HG03521 (cell line): ENCODE measurements around the gene PCDHB16.
"Not testable (repeated sequence)": the region's sequence is repeated elsewhere in the genome, so short reads cannot be mapped to it uniquely, and the experiment has no call there.

Experiments
- ATAC-seq: cut with Tn5 transposase; IDR thresholded peaks from one replicate; pipeline ENCODE4 v1.9.1; 2021; ENCODE audit warnings: mild to moderate bottlenecking, moderate library complexity; ENCODE audit not compliant: unreplicated experiment

The PCDHB16 gene

DNA sequence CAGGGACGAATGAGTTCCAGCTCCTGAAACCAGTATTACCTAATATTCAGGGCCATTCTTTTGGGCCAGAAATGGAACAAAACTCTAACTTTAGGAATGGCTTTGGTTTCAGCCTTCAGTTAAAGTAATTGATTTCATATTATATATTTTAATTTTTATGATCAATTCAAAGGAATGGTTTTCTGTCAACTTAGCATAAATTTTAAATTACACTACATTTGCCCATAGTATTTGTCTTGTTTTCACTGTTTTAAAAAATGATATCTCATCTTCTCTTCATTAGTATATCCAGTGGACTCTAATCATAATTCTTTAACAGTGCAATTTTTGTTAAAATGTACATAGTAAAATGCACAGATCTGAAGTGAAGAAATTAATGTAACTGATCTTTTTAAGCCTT lies 1.9 kb upstream of the PCDHB16 start:
- ATAC-seq, result no peak

DNA sequence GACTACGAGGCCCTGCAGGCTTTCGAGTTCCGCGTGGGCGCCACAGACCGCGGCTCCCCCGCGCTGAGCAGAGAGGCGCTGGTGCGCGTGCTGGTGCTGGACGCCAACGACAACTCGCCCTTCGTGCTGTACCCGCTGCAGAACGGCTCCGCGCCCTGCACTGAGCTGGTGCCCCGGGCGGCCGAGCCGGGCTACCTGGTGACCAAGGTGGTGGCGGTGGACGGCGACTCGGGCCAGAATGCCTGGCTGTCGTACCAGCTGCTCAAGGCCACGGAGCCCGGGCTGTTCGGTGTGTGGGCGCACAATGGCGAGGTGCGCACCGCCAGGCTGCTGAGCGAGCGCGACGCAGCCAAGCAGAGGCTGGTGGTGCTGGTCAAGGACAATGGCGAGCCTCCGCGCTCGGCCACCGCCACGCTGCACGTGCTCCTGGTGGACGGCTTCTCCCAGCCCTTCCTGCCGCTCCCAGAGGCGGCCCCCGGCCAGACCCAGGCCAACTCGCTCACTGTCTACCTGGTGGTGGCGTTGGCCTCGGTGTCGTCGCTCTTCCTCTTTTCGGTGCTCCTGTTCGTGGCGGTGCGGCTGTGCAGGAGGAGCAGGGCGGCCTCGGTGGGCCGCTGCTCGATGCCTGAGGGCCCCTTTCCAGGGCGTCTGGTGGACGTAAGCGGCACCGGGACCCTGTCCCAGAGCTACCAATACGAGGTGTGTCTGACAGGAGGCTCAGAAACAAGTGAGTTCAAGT lies 2.1 kb downstream of the PCDHB16 start:
- ATAC-seq, result not testable (repeated sequence)

DNA sequence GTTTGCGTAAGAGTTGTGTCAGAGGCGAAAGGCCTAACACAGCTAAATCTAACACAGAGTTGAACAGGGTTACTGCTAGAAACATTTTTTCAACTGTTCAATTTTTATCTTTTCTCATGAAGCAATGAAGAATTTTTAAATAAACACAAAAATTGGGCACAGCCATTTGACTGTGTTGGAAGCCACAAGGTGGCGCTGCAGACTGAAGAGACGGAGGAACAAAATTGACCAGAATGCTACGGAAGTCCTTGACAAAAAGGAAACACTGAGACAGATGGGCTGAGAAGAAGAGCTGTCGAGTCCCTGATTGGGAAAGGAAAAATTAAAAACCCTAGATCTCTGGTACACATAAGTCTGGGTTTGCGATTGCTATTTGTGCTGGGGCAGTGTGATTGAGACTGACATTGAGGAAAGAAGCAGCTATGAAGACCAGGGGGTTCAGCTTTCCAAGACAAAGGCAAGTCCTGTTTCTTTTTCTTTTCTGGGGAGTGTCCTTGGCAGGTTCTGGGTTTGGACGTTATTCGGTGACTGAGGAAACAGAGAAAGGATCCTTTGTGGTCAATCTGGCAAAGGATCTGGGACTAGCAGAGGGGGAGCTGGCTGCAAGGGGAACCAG lies 4.8 kb downstream of the PCDHB16 start, which contains the start of gene PCDHB9:
PCDHB9 (plus strand) TSS at position 265 of the 616 bp plus-strand sequence; CDS start at position 423, 158 bp downstream.
- no peak for ATAC-seq

DNA sequence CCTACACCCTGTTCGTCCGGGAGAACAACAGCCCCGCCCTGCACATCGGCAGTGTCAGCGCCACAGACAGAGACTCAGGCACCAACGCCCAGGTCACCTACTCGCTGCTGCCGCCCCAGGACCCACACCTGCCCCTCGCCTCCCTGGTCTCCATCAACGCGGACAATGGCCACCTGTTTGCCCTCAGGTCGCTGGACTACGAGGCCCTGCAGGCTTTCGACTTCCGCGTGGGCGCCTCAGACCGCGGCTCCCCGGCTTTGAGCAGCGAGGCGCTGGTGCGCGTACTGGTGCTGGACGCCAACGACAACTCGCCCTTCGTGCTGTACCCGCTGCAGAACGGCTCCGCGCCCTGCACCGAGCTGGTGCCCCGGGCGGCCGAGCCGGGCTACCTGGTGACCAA lies 6.5 kb downstream of the PCDHB16 start:
- not testable (repeated sequence) for ATAC-seq

DNA sequence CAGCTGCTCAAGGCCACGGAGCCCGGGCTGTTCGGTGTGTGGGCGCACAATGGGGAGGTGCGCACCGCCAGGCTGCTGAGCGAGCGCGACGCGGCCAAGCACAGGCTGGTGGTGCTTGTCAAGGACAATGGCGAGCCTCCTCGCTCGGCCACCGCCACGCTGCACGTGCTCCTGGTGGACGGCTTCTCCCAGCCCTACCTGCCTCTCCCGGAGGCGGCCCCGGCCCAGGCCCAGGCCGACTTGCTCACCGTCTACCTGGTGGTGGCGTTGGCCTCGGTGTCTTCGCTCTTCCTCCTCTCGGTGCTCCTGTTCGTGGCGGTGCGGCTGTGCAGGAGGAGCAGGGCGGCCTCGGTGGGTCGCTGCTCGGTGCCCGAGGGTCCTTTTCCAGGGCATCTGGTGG lies 6.9 kb downstream of the PCDHB16 start:
- not testable (repeated sequence) for ATAC-seq

DNA sequence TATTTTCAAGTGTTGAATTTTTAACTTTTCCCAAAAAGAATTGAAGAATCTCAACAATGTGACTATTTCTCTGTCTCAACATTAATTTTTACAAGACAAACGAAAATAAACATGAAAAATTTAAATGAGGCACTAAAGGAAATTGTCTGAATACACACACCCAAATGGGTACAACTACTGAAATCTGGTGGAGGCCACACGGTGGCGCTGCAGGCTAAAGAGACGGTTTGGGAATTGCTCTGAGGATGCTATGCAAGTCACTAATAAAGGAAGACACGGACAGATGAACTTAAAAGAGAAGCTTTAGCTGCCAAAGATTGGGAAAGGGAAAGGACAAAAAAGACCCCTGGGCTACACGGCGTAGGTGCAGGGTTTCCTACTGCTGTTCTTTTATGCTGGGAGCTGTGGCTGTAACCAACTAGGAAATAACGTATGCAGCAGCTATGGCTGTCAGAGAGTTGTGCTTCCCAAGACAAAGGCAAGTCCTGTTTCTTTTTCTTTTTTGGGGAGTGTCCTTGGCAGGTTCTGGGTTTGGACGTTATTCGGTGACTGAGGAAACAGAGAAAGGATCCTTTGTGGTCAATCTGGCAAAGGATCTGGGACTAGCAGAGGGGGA lies 10.0 kb downstream of the PCDHB16 start, which contains the start of gene PCDHB10:
PCDHB10 (plus strand) TSS at position 244 of the 616 bp plus-strand sequence; CDS start at position 444, 200 bp downstream.
- no peak for ATAC-seq

DNA sequence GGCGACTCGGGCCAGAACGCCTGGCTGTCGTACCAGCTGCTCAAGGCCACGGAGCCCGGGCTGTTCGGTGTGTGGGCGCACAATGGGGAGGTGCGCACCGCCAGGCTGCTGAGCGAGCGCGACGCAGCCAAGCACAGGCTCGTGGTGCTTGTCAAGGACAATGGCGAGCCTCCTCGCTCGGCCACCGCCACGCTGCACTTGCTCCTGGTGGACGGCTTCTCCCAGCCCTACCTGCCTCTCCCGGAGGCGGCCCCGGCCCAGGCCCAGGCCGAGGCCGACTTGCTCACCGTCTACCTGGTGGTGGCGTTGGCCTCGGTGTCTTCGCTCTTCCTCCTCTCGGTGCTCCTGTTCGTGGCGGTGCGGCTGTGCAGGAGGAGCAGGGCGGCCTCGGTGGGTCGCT lies 12.1 kb downstream of the PCDHB16 start:
- ATAC-seq, result not testable (repeated sequence)

DNA sequence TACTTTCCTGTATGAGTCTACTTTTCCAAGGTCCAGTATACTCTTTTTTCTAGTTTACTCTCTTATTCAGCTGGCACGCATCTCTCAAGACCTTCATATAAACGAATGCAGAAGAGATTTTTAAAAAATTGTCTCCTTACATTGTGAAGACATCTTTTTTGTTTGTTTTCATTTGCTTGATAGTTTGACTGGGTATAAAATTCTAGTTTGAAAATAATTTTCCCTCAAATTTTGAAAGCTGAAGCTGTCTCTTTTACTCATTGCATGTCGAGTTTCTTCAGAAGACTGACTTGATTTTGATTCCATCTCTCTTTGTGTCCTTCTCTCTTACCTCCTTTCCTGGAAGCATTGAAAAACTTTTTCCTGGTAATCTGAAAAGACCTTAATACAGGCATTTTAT lies 14.2 kb downstream of the PCDHB16 start:
- no peak for ATAC-seq

DNA sequence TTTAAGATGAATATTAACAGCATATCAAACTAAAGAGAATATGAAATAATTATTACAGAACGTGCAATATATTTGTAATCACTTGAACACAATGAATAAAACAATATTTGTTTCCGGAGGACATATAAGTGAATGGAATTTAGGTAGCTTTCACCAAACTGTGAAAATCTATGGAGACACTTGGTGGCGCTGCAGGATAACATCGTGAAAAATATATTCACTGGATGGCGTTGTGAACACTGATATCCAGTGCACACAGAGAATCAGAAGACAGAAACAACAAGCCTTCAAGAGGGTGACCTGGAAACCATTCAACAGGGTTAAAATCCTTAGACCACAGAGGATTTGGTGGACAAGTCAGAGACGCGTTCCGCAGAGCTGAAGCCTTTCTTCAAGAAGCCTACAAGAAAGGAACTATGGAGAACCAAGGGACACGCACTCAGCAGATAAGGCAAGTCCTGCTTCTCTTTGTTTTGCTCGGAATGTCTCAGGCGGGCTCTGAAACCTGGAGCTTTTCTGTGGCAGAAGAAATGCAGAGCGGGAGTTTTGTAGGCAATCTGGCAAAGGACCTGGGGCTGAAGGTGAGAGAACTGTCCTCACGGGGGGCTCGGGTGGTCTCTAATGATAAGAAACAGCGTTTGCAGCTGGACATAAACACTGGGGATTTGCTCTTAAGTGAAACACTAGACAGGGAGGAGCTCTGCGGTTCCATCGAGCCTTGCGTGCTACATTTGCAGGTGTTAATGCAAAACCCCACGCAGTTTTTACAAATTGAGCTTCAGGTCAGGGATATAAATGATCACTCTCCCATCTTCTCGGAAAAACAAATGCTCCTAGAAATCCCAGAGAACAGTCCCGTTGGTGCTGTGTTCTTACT lies 17.4 kb downstream of the PCDHB16 start, which contains the start of gene PCDHB11:
PCDHB11 (plus strand) TSS at position 269 of the 877 bp plus-strand sequence; CDS start at position 417, 148 bp downstream.
- no peak for ATAC-seq

DNA sequence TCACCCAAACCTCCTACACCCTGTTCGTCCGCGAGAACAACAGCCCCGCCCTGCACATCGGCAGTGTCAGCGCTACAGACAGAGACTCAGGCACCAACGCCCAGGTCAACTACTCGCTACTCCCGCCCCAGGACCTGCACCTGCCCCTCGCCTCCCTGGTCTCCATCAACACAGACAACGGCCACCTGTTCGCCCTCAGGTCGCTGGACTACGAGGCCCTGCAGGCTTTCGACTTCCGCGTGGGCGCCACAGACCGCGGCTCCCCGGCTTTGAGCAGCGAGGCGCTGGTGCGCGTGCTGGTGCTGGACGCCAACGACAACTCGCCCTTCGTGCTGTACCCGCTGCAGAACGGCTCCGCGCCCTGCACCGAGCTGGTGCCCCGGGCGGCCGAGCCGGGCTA lies 18.9 kb downstream of the PCDHB16 start:
- not testable (repeated sequence) for ATAC-seq

DNA sequence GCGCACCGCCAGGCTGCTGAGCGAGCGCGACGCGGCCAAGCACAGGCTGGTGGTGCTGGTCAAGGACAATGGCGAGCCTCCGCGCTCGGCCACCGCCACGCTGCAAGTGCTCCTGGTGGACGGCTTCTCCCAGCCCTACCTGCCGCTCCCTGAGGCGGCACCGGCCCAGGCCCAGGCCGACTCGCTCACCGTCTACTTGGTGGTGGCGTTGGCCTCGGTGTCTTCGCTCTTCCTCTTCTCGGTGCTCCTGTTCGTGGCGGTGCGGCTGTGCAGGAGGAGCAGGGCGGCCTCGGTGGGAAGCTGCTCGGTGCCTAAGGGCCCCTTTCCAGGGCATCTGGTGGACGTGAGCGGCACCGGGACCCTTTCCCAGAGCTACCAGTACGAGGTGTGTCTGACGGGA lies 19.5 kb downstream of the PCDHB16 start:
- not testable (repeated sequence) for ATAC-seq

DNA sequence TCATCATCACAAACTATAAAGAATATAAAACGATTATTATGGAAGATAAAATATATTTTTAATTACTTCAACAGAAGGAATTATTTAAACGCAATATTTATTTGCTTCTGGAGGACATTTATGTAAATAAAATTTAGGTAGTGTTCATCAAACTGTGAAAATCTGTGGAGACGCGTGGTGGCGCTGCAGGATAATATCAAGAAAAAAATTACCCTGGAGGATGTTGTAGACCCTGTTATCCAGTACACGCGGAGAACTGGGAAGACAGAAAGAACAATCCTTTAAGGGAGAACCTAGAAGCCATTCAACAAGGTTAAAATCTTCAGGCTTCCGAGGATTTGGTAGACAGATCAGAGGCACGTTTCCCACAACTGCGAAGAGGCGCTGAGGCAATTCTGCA lies 26.3 kb downstream of the PCDHB16 start, which contains the start of gene PCDHB12:
PCDHB12 (plus strand) TSS at position 242 of the 400 bp plus-strand sequence. CDS start 189 bp downstream, outside the sequence.
- ATAC-seq, result no peak

DNA sequence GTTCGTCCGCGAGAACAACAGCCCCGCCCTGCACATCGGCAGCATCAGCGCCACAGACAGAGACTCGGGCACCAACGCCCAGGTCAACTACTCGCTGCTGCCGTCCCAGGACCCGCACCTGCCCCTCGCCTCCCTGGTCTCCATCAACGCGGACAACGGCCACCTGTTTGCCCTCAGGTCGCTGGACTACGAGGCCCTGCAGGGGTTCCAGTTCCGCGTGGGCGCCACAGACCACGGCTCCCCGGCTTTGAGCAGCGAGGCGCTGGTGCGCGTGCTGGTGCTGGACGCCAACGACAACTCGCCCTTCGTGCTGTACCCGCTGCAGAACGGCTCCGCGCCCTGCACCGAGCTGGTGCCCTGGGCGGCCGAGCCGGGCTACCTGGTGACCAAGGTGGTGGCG lies 28.1 kb downstream of the PCDHB16 start:
- ATAC-seq, result not testable (repeated sequence)

DNA sequence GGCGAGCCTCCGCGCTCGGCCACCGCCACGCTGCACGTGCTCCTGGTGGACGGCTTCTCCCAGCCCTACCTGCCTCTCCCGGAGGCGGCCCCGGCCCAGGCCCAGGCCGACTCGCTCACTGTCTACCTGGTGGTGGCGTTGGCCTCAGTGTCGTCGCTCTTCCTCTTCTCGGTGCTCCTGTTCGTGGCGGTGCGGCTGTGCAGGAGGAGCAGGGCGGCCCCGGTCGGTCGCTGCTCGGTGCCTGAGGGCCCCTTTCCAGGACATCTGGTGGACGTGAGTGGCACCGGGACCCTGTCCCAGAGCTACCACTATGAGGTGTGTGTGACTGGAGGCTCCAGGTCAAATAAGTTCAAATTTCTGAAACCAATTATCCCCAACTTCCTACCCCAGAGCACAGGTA lies 28.7 kb downstream of the PCDHB16 start:
- not testable (repeated sequence) for ATAC-seq

DNA sequence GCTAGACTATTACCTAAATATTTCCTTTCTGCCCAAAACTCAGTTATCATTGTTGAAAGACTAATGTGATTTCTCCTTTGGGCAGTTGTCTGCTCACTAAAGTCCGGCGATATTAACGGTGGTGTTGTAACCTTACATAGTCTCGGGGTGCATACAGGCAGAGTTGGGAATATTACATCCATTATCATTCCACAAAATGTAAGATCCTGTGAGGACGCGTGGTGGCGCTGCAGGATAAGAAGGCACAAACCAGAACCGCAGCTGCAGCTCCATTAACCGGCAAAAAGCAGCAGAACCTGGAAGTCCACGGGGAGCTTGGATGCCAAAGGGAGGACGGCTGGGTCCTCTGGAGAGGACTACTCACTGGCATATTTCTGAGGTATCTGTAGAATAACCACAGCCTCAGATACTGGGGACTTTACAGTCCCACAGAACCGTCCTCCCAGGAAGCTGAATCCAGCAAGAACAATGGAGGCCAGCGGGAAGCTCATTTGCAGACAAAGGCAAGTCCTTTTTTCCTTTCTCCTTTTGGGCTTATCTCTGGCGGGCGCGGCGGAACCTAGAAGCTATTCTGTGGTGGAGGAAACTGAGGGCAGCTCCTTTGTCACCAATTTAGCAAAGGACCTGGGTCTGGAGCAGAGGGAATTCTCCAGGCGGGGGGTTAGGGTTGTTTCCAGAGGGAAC lies 31.6 kb downstream of the PCDHB16 start, which contains the start of gene PCDHB13:
PCDHB13 (plus strand) TSS at position 264 of the 684 bp plus-strand sequence; CDS start at position 469, 205 bp downstream.
- not testable (repeated sequence) for ATAC-seq

DNA sequence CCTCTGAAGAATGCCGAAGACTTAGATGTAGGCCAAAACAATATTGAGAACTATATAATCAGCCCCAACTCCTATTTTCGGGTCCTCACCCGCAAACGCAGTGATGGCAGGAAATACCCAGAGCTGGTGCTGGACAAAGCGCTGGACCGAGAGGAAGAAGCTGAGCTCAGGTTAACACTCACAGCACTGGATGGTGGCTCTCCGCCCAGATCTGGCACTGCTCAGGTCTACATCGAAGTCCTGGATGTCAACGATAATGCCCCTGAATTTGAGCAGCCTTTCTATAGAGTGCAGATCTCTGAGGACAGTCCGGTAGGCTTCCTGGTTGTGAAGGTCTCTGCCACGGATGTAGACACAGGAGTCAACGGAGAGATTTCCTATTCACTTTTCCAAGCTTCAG lies 32.4 kb downstream of the PCDHB16 start:
- ATAC-seq, result not testable (repeated sequence)

DNA sequence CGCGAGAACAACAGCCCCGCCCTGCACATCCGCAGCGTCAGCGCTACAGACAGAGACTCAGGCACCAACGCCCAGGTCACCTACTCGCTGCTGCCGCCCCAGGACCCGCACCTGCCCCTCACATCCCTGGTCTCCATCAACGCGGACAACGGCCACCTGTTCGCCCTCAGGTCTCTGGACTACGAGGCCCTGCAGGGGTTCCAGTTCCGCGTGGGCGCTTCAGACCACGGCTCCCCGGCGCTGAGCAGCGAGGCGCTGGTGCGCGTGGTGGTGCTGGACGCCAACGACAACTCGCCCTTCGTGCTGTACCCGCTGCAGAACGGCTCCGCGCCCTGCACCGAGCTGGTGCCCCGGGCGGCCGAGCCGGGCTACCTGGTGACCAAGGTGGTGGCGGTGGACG lies 33.3 kb downstream of the PCDHB16 start:
- ATAC-seq, result not testable (repeated sequence)

DNA sequence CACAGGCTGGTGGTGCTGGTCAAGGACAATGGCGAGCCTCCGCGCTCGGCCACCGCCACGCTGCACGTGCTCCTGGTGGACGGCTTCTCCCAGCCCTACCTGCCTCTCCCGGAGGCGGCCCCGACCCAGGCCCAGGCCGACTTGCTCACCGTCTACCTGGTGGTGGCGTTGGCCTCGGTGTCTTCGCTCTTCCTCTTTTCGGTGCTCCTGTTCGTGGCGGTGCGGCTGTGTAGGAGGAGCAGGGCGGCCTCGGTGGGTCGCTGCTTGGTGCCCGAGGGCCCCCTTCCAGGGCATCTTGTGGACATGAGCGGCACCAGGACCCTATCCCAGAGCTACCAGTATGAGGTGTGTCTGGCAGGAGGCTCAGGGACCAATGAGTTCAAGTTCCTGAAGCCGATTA lies 33.8 kb downstream of the PCDHB16 start:
- ATAC-seq, result not testable (repeated sequence)

DNA sequence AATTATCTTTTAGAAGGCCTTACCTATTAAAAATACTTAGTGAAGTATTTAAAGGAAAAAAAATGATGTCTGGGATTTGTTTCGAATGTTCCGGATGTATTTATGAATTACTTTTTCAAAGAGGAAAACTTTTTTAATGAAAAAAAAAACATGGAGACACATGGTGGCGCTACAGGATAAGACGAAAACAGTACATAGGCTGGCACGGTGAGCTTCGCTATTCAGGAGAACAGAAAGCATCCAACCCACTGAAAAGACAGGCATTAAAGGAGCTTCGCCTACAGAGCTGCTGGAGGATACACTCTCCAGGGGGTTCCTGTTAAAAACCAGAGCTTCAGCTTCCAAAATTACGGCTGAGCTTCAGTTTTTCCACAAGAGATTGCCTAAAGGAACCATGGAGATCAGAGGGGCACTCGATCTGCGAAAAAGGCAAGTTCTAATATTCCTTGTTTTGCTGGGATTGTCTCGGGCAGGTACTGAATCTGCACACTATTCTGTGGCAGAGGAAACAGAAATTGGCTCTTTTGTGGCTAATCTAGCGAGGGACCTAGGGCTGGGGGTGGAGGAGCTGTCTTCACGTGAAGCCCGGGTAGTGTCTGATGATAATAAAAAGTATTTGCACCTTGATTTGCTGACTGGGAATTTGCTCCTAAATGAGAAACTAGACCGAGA lies 41.1 kb downstream of the PCDHB16 start, which contains the start of gene PCDHB14:
PCDHB14 (plus strand) TSS at position 232 of the 672 bp plus-strand sequence; CDS start at position 395, 163 bp downstream.
- ATAC-seq, result no peak
